GM12892 (cell line): ENCODE measurements around the gene SERINC2.
"Not testable (repeated sequence)": the region's sequence is repeated elsewhere in the genome, so short reads cannot be mapped to it uniquely, and the experiment has no call there.

Source experiments
- DNase-seq: peaks from one replicate; pipeline ENCODE4 v3.0.0; 2011; ENCODE audit not compliant: insufficient read length
- FAIRE-seq: peaks from 2 replicates; lab custom pipeline; 2011; peaks lifted over from hg19 to GRCh38; lab: Jason Lieb, UNC
- POLR2A ChIP-seq: IDR thresholded peaks from 2 replicates; pipeline ENCODE4 v1.6.1; 2011; ENCODE audit warnings: low read depth, low read length, control low read depth
- POLR2AphosphoS5 ChIP-seq: IDR thresholded peaks from 2 replicates; pipeline ENCODE4 v1.6.1; 2011; ENCODE audit warnings: low read depth, low read length, control low read depth
- TAF1 ChIP-seq: IDR thresholded peaks from 2 replicates; pipeline ENCODE4 v1.6.1; 2011; ENCODE audit warnings: low read depth, mild to moderate bottlenecking, control low read depth, low read length, borderline replicate concordance

The SERINC2 gene

DNA sequence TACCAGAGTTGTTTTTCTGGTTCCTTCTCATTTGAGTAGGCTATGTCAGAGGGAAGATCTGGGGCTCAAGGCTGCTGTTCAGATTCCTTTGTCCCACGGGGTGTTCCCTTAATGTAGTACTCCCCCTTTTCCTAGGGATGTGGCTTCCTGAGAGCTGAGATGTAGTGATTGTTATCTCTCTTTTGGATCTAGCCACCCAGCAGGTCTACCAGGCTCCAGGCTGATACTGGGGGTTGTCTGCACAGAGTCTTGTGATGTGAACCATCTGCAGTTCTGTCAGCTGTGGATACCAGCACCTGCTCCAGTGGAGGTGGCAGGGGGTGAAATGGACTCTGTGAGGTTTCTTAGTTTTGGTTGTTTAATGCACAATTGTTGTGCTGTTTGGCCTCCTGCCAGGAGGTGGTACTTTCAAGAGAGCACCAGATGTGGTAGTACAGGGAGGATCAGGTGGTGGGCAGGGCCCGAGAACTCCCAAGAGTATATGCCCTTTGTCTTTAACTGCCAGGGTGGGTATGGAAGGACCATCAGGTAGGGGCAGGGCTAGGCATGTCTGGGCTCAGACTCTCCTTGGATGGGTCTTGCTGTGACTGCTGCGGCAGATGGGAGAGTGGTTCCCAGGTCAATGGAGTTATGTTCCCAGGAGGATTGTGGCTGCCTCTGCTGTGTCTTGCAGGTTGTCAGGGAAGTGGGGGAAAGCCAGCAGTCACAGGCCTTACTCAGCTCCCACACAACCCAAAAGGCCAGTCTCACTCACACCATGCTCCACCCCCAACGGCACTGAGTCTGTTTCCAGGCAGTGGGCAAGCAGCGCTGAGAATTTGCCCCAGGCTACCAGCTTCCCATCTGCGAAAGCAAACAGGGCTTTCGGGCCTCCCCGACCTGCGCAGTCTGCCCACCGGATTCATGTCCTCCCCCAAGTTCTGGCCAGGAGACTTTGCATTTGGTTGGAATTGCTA, 64.2 kb downstream of the SERINC2 start:
- DNase-seq (no peak), FAIRE-seq (no peak)
- no peak for TF ChIP-seq TAF1
- no peak for TF ChIP-seq POLR2AphosphoS5
- TF ChIP-seq POLR2A, result no peak

DNA sequence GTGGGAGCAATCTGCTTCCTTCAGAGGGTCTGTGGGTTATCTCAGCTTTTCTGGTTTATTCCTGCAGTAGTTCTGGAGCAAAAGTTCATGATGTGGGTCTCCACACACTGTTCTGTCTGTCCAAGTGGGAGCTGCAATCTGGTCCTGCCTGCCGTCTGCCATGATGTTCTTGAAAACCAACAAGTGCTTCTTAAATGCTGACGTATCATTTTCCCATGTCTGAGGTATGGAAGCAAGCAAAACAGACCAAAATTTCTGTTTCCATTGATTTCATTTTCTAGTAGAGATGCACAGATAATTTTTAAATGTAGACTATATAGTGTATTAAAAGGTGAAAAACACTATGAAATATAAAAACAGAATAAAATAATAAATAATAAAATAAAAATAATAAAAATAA, 65.2 kb downstream of the SERINC2 start:
- DNase-seq (no peak), FAIRE-seq (no peak)
- TF ChIP-seq TAF1, result no peak
- no peak for TF ChIP-seq POLR2AphosphoS5
- TF ChIP-seq POLR2A, result no peak

DNA sequence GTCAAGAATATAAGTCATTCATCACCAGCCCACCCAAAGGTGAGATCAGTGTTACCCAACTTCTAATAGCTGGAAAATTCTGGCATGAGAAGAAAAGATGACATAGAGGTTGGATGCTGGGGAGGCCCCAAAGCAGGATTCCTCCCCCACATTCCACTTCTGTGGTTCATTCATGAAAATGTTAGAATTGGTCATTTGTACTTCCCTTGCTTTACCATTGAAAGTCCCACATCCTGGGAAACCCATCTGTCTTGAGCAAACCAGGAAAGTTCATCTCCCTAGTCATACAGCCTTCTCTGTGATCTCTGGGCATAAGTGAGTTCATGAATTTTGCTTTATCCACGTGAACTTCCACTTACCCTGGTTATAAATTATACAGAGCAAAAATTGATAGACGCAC, 66.8 kb downstream of the SERINC2 start:
- no peak for TF ChIP-seq POLR2AphosphoS5
- FAIRE-seq (no peak), DNase-seq (no peak)

DNA sequence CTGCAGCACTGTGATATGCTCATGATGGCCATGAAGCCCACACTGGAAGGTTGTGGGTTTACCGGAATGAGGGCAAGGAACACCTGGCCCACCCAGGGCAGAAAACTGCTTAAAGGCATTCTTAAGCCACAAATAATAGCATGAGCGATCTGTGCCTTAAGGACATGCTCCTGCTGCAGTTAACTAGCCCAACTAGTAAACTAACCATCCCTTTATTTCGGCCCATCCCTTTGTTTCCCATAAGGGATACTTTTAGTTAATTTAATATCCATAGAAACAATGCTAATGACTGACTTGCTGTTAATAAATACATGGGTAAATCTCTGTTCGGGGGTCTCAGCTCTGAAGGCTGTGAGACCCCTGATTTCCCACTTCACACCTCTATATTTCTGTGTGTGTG, 67.4 kb downstream of the SERINC2 start:
- not testable (repeated sequence) for FAIRE-seq, DNase-seq

DNA sequence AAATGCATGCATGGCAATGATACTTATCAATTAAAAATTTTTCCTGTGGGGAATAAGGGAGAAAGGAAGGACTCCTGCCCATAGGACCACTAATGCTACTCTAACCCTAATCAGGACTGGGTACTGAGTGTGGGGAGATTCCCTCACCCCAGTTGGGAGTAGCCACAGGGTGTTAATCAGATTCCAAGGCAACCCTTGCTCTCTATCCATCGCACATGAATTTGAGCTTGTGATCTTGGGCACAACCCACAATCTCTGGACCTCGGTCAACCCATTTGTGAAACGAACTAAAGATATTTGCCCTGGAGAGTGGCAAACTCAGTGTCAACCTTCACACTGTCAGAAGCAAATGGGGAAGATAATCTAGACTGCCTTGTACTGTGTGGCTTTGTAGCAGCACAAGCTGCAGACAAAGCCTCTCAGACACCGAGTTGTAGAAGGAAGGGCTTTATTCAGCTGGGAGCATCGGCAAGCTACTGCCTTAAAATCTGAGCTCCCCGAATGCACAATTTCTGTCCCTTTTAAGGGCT, 69.5 kb downstream of the SERINC2 start:
- FAIRE-seq, result peak; percentile 58
- TF ChIP-seq TAF1, result no peak
- TF ChIP-seq POLR2A, result no peak
- DNase-seq, result no peak

DNA sequence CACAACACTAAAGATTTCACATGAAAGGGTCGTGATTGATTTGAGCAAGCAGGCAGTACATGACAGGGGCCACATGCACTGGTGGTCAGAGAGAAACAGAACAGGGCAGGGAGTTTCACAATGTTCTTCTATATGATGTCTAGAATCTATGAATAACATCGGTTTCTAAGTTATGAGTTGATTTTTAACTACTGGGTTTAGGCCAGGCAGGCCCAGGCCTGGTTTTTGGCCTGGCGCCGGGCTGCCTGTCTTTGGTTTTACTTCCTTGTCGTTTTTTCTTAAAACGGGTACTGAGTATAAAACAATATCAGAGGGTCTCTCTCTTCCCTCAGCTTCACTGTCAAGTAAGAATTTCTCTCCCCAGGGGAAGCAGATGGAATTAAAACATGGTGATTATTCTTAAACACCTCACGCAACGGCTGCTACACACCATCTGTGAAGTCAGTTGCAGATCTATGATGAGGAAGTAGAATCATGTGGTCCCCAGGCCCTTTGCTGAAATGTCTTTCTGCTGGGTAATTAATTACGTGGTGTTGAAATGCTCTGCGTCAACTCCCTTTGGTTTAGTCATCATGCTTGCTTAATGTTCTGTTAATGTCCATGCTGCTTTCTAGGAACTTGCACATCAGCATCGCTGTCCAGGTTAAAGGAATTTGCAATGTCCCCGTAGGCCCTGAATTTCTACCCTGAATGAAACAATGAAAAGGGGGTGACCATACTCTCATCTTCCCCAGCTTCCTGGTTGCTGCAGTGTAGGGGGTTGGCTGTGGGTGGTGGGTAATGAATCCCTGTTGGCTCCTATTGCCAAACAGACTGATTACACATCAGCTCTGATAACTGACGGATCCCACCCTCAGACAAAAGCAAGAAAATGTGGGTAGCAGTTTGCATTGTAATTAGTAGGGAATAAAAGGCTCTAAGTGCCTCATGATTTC, 70.3 kb downstream of the SERINC2 start:
- peak; percentile 9 for FAIRE-seq
- TF ChIP-seq POLR2A, result no peak
- no peak for TF ChIP-seq TAF1
- no peak for TF ChIP-seq POLR2AphosphoS5
- DNase-seq, result no peak
